ENCODE results near the gene GAD2. TPM values are rescaled to one million over a fixed set of nuclear protein-coding genes. Genes with fewer than 3 reads are reported as not detected.

GAD2 gene
- polyA plus RNA-seq, 1 of the 3 experiments (the other 2 are of a cell fraction): not detected

DNA sequence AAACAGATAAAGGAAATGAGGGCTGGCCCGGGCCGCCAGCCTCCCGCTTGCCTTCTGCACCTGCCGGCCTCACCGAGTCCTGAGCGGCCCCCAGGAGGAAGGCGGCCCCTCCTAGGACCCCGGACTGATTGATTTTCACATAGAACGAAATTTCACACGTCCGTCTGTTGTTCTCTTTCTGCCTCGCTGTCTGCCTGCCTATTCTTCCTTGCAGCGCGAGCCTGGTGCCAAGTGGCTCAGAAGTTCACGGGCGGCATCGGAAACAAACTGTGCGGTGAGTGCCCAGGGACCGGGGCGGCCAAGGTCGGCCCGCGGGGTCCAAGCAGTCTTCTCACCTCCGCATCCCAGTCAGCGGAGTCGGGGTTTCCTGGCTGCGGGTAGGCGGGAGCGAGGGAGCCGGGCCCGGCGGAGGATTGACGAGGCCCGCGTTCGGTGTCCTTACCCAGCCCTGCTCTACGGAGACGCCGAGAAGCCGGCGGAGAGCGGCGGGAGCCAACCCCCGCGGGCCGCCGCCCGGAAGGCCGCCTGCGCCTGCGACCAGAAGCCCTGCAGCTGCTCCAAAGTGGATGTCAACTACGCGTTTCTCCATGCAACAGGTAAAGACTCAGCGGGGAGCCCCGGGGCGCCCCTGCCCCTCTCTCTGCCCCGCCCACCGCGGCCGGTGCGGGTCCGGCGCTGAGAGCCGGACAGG is 967 bp downstream of the GAD2 start:
- Histone ChIP-seq H3K36me3 (replicated peaks in 1 of 2; ENCODE audit: control insufficient read depth in 1 of 2, insufficient read depth in 2 of 2, low read length in 1 of 2) (no peaks in the 10 kb centered on the region), H4K20me1 (ENCODE audit: insufficient read depth) (no peaks in the 10 kb centered on the region), H3K4me1 (ENCODE audit: control insufficient read depth in 1 of 2, insufficient read depth in 2 of 2, low read depth in 1 of 2, low read length in 1 of 2) (no peaks in the 10 kb centered on the region; a peak in 1 of 4 replicates), H3K27me3 (ENCODE audit: insufficient read depth) (peaks cover 46% of the 10 kb centered on the region), H3K9me3 (no peaks in the 10 kb centered on the region), H3F3A (replicated peaks; ENCODE audit: insufficient read depth) (no peaks in the 10 kb centered on the region), H3K4me3 (ENCODE audit: low read depth in 2 of 2, low read length in 1 of 2) (no peak overlapping the region), H3K79me2 (ENCODE audit: insufficient read depth) (no peaks in the 10 kb centered on the region), H2AFZ (ENCODE audit: low read depth) (no peak overlapping the region), H3K9ac (no peak overlapping the region), H3K4me2 (no peak overlapping the region), H3K9me2 (no peaks in the 10 kb centered on the region), H3K27ac (ENCODE audit: low read depth in 2 of 2, low read length in 1 of 2) (no peak overlapping the region)
- POLR2A ChIA-PET: no interaction called here
- CTCF ChIA-PET: no interaction called here
- TF ChIP-seq GATA2 (CRISPR knock-in tag; IDR thresholded peaks at IDR 0.05) (no peak), SMC3 (IDR thresholded peaks at IDR 0.05; ENCODE audit: low read depth, low read length) (no peak), ELF1 (IDR thresholded peaks at IDR 0.05) (no peak), EZH2phosphoT487 (IDR thresholded peaks at IDR 0.05; ENCODE audit: borderline replicate concordance, low read depth) (no peak), RCOR1 (IDR thresholded peaks at IDR 0.05; ENCODE audit: low read length) (no peak), MXI1 (IDR thresholded peaks at IDR 0.05; ENCODE audit: low read depth, low read length) (no peak), JUND (IDR thresholded peaks at IDR 0.05) (no peak), POLR2AphosphoS5 (IDR thresholded peaks at IDR 0.05; ENCODE audit: low read depth, low read length) (no peak), PBX3 (IDR thresholded peaks at IDR 0.05) (no peak), RFX5 (IDR thresholded peaks at IDR 0.05; ENCODE audit: low read length) (no peak), ZBTB33 (IDR thresholded peaks at IDR 0.05; ENCODE audit: borderline replicate concordance, low read depth) (no peak), NRF1 (IDR thresholded peaks at IDR 0.05; ENCODE audit: low read depth, low read length) (no peak), RAD21 (IDR thresholded peaks at IDR 0.05; ENCODE audit: low read length) (no peak), TAF1 (IDR thresholded peaks at IDR 0.05; ENCODE audit: borderline replicate concordance, low read depth, low read length) (no peak), REST (IDR thresholded peaks at IDR 0.05; ENCODE audit: low read depth, low read length) (no peak), GABPA (IDR thresholded peaks at IDR 0.05; ENCODE audit: low read depth) (no peak), FOXJ3 (CRISPR knock-in tag; IDR thresholded peaks at IDR 0.05) (no peak)
- TF ChIP-seq, protein P1, sequence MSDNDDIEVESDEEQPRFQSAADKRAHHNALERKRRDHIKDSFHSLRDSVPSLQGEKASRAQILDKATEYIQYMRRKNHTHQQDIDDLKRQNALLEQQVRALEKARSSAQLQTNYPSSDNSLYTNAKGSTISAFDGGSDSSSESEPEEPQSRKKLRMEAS (IDR thresholded peaks at IDR 0.05; ENCODE audit: low read depth): no peak
- WGBS (ENCODE audit: low lambda C conversion rate): 3% methylated on average over 37 of the region's 64 CpGs
- DNase-seq: peak; percentile 43
